GM18526 (cell line): ENCODE data around the gene PHC2.

Experiments used
- POLR2A ChIP-seq: IDR thresholded peaks from 3 replicates; pipeline ENCODE4 v1.6.1; 2011; ENCODE audit not compliant: insufficient read length; ENCODE audit errors: extremely low read depth

PHC2 gene

GRCh38 chr1:33436557-33437285, 5.8 kb upstream of the PHC2 start:
- TF ChIP-seq POLR2A: no peak

DNA sequence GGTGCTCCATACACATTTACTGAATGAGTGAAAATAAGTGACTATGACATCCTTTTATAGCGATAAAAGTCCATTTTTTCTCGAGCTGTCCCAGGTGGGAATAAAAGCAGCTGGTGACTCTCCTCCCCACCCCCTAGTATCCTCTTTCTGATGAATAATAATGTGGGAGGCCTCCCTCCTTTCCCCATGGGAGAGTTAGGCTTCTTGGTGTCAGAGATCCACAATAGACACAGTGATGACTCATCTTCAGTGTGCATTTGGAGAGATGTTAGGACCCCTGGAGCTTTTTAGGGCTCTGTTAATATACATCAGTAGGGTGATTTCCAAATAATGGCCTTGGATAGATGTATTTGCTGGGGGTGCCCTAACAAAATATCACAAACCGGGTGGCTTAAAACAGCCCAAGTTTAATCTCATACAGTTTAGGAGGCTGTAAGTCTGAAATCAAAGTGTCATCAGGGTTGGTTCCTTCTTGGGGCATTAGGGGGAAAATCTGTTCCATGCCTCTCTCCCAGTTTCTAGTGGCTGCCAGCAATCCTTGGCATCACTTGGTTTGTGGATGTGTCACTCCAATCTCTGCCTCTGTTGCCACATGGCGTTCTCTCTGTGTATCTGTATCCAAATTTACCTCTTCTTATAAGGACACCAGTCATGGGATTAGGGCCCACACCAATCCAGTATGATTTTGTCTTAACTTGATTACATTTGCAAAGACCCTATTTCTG, 4.4 kb upstream of the PHC2 start:
- TF ChIP-seq POLR2A: no peak

DNA sequence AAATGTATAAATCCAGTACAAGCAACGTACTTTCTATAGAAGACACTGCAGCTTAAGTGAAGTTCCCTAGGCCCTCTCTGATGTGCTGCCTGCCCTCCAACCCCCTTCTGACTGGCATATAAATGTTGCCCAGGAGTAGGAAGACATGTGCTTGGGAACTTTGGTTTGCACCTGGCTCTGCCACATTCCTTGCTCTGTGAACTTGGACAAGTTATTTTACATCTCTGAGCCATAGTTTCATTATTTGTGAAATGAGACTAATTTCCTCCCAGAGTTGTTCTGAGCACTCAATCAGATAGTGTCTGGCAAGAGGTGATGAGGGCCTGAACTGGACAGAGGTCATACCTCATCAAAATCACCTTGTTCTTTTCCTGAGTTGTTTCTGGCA, 3.5 kb upstream of the PHC2 start:
- TF ChIP-seq POLR2A: no peak

- TF ChIP-seq POLR2A: no peak
Observed at GRCh38 chr1:33433509-33434362, 2.8 kb upstream of the PHC2 start.

GRCh38 chr1:33429856-33430691, 821 bp downstream of the PHC2 start:
- TF ChIP-seq POLR2A: no peak

GRCh38 chr1:33429332-33429731, 1.6 kb downstream of the PHC2 start:
- TF ChIP-seq POLR2A: no peak

GRCh38 chr1:33428661-33429060, 2.2 kb downstream of the PHC2 start:
- no peak for TF ChIP-seq POLR2A

DNA sequence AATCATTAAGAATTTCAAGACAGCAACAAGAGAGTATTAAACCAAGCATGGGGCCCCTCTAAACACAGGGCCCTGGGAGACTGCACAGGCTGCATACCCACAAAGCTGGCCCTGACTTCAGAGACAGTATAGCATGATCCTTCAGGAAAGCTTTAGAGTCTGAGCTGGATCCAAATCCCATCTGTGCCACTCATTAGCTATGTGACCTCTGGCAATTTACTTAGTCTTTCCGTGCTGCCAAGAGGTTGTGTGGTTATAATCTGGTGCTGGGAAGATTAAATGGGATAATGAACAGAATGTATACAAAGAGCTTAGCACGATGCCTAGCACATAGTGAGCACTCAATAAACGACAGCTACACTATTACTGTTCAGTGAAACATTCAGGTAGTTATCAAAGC, 4.0 kb downstream of the PHC2 start:
- no peak for TF ChIP-seq POLR2A

DNA sequence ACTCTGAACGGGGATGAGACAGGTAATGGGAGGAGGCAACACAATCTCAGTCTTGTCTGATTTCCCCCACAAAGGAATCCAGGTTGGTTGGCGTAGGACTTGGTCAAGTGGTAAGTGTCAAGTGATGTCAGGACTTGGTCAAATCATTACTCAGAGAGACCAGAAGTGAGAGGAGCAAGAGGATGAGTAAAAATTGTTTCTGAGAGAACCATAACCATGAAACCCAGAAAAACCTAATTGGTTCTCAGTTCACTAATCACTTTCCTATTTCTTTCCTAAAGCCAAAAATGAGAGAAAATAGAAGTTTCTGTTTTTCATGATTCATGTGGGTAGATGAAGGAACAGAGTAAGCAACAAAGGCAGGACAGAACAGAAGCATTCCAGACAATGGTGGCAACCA, 5.0 kb downstream of the PHC2 start:
- TF ChIP-seq POLR2A: no peak

DNA sequence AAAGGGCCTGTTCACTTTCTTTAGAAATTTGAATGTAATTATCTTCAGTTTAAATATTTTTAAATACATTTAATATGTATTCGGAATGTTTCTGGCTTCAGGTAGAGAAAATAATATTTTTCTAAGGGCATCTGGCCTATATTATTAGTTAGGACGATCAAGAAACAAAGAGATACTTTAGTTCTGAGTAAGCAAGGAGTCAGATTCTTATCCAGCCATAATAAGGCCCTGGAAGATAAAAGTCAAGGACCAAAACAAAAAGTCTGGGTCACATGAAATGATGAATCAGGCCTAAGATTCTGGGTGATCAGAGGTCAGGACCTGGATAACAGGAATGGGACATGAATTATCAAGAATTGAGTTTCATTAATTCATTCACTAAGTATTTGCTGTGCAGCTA, 6.3 kb downstream of the PHC2 start:
- no peak for TF ChIP-seq POLR2A

DNA sequence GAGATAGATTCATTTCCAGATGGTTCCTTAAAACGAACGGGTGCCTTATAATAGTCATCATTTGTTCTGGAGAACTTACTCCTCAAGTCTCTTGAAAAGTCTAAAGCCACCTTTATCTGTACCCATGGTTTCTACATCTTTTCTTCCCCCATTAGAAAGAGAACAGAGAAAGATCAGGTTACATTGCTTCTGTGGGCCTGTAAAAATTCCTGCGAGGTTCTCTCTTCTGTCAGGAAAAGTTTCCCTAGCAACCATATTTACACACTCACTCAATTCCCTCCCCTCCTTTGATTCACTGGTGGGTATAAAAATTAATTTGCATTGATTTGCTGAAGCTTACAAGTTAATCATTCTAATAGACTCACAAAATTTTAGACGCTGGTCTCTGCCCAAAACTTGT, 6.7 kb downstream of the PHC2 start:
- no peak for TF ChIP-seq POLR2A

DNA sequence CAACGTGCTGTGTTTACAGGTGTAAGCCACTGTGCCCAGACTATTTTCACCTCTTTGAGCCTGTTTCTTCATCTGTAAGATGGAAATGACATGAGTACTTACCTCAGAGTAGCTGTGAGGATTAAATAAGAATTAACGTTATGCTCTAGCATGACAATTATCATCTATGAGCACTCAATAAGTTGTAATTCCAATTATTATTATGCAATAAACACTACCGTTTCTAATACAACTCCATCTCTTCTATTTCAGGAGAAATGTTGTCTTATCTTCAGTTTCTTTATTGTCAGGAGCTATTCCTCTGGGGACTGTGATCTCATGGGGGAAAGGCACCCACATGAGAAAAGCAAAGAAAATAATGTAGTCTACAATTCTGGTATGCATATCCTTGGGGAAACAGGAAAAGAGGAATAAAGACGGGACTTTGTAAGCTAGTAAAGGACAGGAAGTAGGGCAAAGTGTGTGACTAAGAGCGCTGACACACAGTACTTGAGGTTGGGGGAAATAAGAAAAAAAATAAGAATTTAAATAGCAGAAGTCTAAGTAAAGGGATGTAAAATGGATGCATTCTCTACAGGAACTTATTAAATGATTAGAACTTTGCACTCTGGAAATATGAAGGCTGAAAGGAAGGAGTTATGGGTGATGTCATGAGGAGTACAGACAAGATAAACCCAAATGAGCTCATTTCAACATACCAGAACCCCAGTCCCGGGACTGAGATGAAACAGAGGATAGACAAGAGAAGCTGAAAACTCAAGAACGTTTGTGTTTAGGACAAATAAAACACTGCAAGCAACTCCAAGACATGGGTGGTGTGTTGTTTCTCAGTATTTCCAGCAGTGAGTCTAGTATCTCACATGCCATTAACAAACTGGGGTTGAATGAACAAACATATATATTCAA, 9.8 kb downstream of the PHC2 start:
- no peak for TF ChIP-seq POLR2A

DNA sequence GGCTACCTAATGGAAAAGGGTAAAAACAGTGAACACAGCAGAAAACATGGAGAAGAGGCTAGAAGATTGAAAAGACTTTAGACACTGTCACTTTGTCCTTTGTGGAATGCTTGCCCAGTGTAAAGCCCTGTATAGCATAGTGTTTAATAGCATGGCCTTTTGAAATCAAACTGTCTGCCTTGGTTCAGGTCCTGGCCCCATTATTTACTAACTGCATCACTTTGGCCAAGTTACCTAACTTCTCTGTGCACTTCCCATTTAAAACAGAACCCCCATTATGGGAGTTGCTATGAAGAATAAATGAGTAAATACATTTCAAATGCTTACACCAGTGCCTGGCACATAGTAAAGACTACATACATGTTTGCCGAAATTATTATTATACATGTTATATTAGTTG, 12.1 kb downstream of the PHC2 start:
- TF ChIP-seq POLR2A: no peak

- TF ChIP-seq POLR2A: no peak
Observed at GRCh38 chr1:33414879-33415278, 16.0 kb downstream of the PHC2 start.
